IPS DF 4.7 (cell line): Measurements from ENCODE around the gene TDP1.
"Not testable (repeated sequence)": the region's sequence is repeated elsewhere in the genome, so short reads cannot be mapped to it uniquely, and the experiment has no call there.

ENCODE experiments used
- DNase-seq: peaks from one replicate; pipeline ENCODE4 v3.0.0-alpha.2; 2013; ENCODE audit warnings: low spot score; ENCODE audit errors: extremely low read depth

Gene TDP1

GRCh38 chr14:90042496-90043252 lies 86.9 kb downstream of the TDP1 start:
- DNase-seq: no peak

GRCh38 chr14:90045616-90046015 lies 89.9 kb downstream of the TDP1 start:
- no peak for DNase-seq

GRCh38 chr14:90049390-90049789 lies 93.7 kb downstream of the TDP1 start:
- DNase-seq: no peak

- DNase-seq: no peak
Measured at GRCh38 chr14:90050271-90050670, 94.5 kb downstream of the TDP1 start.

- DNase-seq: no peak
Measured at GRCh38 chr14:90053044-90053443, 97.3 kb downstream of the TDP1 start.

- no peak for DNase-seq
Measured at GRCh38 chr14:90054803-90055202, 99.1 kb downstream of the TDP1 start.

GRCh38 chr14:90056826-90057225 lies 101.1 kb downstream of the TDP1 start:
- DNase-seq: no peak

- DNase-seq: no peak
Measured at GRCh38 chr14:90058876-90059458, 103.2 kb downstream of the TDP1 start.

GRCh38 chr14:90060312-90060964 lies 104.7 kb downstream of the TDP1 start:
- no peak for DNase-seq

GRCh38 chr14:90060965-90061684 lies 105.4 kb downstream of the TDP1 start:
- no peak for DNase-seq

- DNase-seq: no peak
Measured at GRCh38 chr14:90061685-90062126, 106.0 kb downstream of the TDP1 start, which contains the start of gene KCNK13. Gene KCNK13, plus strand, starts transcription at chr14:90061994. Its CDS starts 212 bp downstream, at chr14:90062206.

- DNase-seq: no peak
Measured at GRCh38 chr14:90062127-90062794, 106.5 kb downstream of the TDP1 start.

- DNase-seq: no peak
Measured at GRCh38 chr14:90062822-90063539, 107.3 kb downstream of the TDP1 start.

- DNase-seq: no peak
Measured at GRCh38 chr14:90072350-90072749, 116.6 kb downstream of the TDP1 start.

- no peak for DNase-seq
Measured at GRCh38 chr14:90079576-90079975, 123.8 kb downstream of the TDP1 start.

- no peak for DNase-seq
Measured at GRCh38 chr14:90087433-90087832, 131.7 kb downstream of the TDP1 start.

GRCh38 chr14:90088176-90088575 lies 132.4 kb downstream of the TDP1 start:
- DNase-seq: no peak

GRCh38 chr14:90089486-90089885 lies 133.8 kb downstream of the TDP1 start:
- not testable (repeated sequence) for DNase-seq

- DNase-seq: no peak
Measured at GRCh38 chr14:90091393-90091792, 135.7 kb downstream of the TDP1 start.

- DNase-seq: no peak
Measured at GRCh38 chr14:90093942-90094595, 138.3 kb downstream of the TDP1 start.
